HepG2 (cell line): ENCODE data around the gene TMEM151A. TPM values are rescaled to one million over a fixed set of nuclear protein-coding genes. Genes with fewer than 3 reads are reported as not detected.

ENCODE experiments used
- ATAC-seq: fragments of 200-7000 bp; cut with Tn5 transposase; 3 replicates; pipeline ENCODE4 v1.9.1; 2020; ENCODE audit warnings: mild to moderate bottlenecking, moderate library complexity
- BruUV-seq: library from RNA; stranded (reverse); fragments of 400-500 nt; replicated peaks from 2 replicates; lab custom pipeline; 2021; lab: Mats Ljungman, UMichigan
- CTCF ChIA-PET: fragments of 300-600 bp; formaldehyde crosslinking; extraction: SDS; loops from one replicate; lab custom pipeline; 2021; ENCODE audit warnings: low total read pairs, inconsistent platforms, low intra/inter-chr PET ratio; lab: Yijun Ruan, JAX
- POLR2A ChIA-PET: fragments of 350-600 bp; sonication (Branson Sonifier 250); formaldehyde crosslinking; loops from one replicate; lab custom pipeline; 2020; ENCODE audit warnings: antibody characterized with exemption, inconsistent platforms; lab: Yijun Ruan, JAX
- DNase-seq: peaks from one replicate; pipeline ENCODE4 v3.0.0-alpha.2; 2015; ENCODE audit warnings: low spot score
- FAIRE-seq: peaks from 3 replicates; lab custom pipeline; 2011; peaks lifted over from hg19 to GRCh38; lab: Jason Lieb, UNC
- H2AFZ ChIP-seq: one replicate; pipeline ENCODE4 v1.6.1; 2011; ENCODE audit warnings: low read length, inconsistent platforms
- H3K27ac ChIP-seq: fragments of 300-600 bp; 3 replicates; pipeline ENCODE4 v1.8.0; 2011; ENCODE audit warnings: mixed run types, mild to moderate bottlenecking, mixed read lengths, low read length, inconsistent platforms; ENCODE audit not compliant: insufficient read depth; ENCODE audit errors: extremely low read length
- H3K27me3 ChIP-seq, 2 experiments: fragments of 200-600 bp in 1 of 2; 2 replicates in 1 of 2; 3 replicates in 1 of 2; pipeline versions ENCODE4 v1.6.0 to v1.8.0; 2011; ENCODE audit warnings: low read length in 2 of 2, mild to moderate bottlenecking in 2 of 2, moderate library complexity in 2 of 2, inconsistent platforms in 1 of 2; ENCODE audit not compliant: insufficient read depth in 2 of 2, control insufficient read depth in 1 of 2
- H3K36me3 ChIP-seq, 2 experiments: fragments of 200-600 bp in 1 of 2; replicated peaks in 1 of 2; 2 replicates in 1 of 2; 3 replicates in 1 of 2; pipeline versions ENCODE4 v1.5.1 to v1.8.0; 2011; ENCODE audit warnings: low read length in 2 of 2, inconsistent platforms in 1 of 2; ENCODE audit not compliant: insufficient read depth in 2 of 2, control insufficient read depth in 1 of 2
- H3K4me1 ChIP-seq: 2 replicates; pipeline ENCODE4 v1.5.1; 2012; ENCODE audit warnings: low read length, inconsistent platforms; ENCODE audit not compliant: insufficient read depth
- H3K4me2 ChIP-seq: 2 replicates; pipeline ENCODE4 v1.6.0; 2011; ENCODE audit warnings: low read depth, low read length, inconsistent platforms
- H3K4me3 ChIP-seq, 3 experiments: fragments of 200-600 bp in 1 of 3; sonication (generic), shearing (Covaris generic) in 1 of 3; replicated peaks in 1 of 3; 2 replicates each; pipeline ENCODE4 v1.5.1; 2011 to 2016; ENCODE audit warnings: low read length in 3 of 3, inconsistent platforms in 2 of 3, low read depth in 2 of 3, mild to moderate bottlenecking in 2 of 3, control low read depth in 1 of 3, mixed read lengths in 1 of 3; ENCODE audit not compliant: insufficient read depth in 1 of 3
- H3K79me2 ChIP-seq: one replicate; pipeline ENCODE4 v1.6.1; 2011; ENCODE audit warnings: low read length, inconsistent platforms; ENCODE audit not compliant: insufficient read depth
- H3K9ac ChIP-seq: 2 replicates; pipeline ENCODE4 v1.6.0; 2011; ENCODE audit warnings: mild to moderate bottlenecking, low read depth, low read length, inconsistent platforms; ENCODE audit not compliant: insufficient read depth
- H3K9me3 ChIP-seq: 2 replicates; pipeline ENCODE4 v1.5.1; 2012; ENCODE audit warnings: mild to moderate bottlenecking, low read length
- H4K20me1 ChIP-seq: 2 replicates; pipeline ENCODE4 v1.6.0; 2011; ENCODE audit warnings: inconsistent platforms, mild to moderate bottlenecking, low read length, moderate library complexity; ENCODE audit not compliant: insufficient read depth
- CEBPG ChIP-seq: IDR thresholded peaks from 2 replicates; pipeline ENCODE4 v1.6.1; 2016
- JDP2 ChIP-seq: sonication (generic); formaldehyde crosslinking; IDR thresholded peaks from 2 replicates; pipeline ENCODE4 v1.8.1; 2022; ENCODE audit warnings: missing genetic modification reagents, borderline replicate concordance
- PCBP1 ChIP-seq: fragments of 200-400 bp; formaldehyde crosslinking; IDR thresholded peaks from 2 replicates; pipeline ENCODE4 v1.6.1; 2017; ENCODE audit warnings: mild to moderate bottlenecking, low read depth, low read length, borderline replicate concordance
- TGIF2 ChIP-seq: IDR thresholded peaks from 2 replicates; pipeline ENCODE4 v1.6.1; 2016; ENCODE audit warnings: control low read depth, missing compliant biosample characterization
- ZNF136 ChIP-seq: sonication (generic); formaldehyde crosslinking; IDR thresholded peaks from 2 replicates; pipeline ENCODE4 v1.8.1; 2022; ENCODE audit warnings: low read depth, mild to moderate bottlenecking, moderate library complexity, missing genetic modification reagents
- WGBS: methylation state at CpG from one replicate; pipeline ENCODE4 v1.1.6; 2017; ENCODE audit warnings: low lambda C conversion rate; 5-methylcytosine and 5-hydroxymethylcytosine counted together
- in situ Hi-C: cut with HindIII; loops from 2 replicates; pipeline ENCODE4 v1.10.0; 2017; ENCODE audit warnings: low pct_unique_long_range_greater_than_20kb; ENCODE audit not compliant: extremely low pct_ligation_motif_present
- intact Hi-C: fragments of 100-400 bp; cut with micrococcal nuclease; formaldehyde crosslinking; loops from one replicate; pipeline ENCODE4 v1.10.0; 2022; ENCODE audit not compliant: unreplicated experiment
- polyA plus RNA-seq, 8 experiments: library from polyadenylated mRNA; depleted of rRNA in 3 of 8; stranded (reverse) in 7 of 8; unstranded in 1 of 8; fragments of >200 nt; fragmentation: Illumina TruSeq in 4 of 8; extraction: Trizol in 4 of 8; gene quantifications; 2 replicates each; pipeline versions ENCODE4 v1.2.1 to v1.2.3, GENCODE V29; 2011 to 2016; ENCODE audit warnings: low read depth in 4 of 8, missing spikeins in 1 of 8, mixed read lengths in 1 of 8; ENCODE audit not compliant: insufficient read depth in 1 of 8
- total RNA-seq, 5 experiments: library from RNA; depleted of rRNA; stranded (reverse); fragments of >200 nt; fragmentation: Illumina TruSeq; extraction: Trizol; gene quantifications; 2 replicates each; pipeline ENCODE4 v1.2.3, GENCODE V29; 2016; ENCODE audit warnings: low read depth in 1 of 5
- TF ChIP-seq, protein P1 (sequence below): sonication (generic); formaldehyde crosslinking; IDR thresholded peaks from 2 replicates; pipeline ENCODE4 v1.8.1; 2023; ENCODE audit warnings: mild to moderate bottlenecking, moderate library complexity, missing genetic modification reagents

The TMEM151A gene
- total and polyA plus RNA-seq, 2 of the 13 experiments (the other 11 are each of a cell fraction or from before 2014, with no cell fraction given), result 0.18 to 0.33 TPM

DNA sequence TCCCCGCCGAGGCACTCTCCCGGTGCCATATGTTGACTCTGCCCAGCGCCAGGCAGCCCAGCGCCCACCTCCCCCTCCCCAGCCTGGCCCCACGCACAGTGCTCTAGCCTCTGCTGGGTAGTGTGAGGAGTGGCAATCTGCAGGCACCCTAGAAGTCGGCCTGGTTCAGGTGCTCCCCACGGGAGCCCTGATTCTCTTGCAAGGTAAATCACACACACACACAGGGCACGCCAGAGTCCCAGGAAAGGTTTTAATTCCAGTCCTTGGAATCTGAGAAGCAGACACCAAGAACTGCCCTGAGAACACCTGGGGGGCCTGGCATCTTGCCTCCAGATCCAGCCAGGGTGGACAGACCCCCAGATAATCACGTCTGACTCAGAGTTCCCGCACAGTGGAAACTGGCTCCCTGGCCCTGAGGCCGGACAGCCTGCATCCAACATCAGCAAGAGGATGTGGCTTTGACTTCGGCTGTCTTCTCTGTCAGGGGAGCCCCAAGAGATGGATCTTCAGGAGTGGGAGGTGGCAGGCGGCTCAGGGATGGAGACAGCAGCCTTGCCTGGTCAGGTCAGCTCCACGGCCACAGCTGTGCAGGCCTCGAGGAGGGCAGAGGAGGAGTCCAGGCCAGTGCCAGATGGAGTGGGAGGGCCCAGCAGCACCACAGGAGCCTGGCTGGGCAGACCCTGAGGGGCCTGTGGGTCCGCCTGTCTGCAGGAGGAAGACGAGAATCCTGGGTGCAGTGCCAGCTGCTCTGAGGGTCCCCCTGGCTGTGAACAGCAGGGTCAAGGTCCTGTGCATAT lies 45.6 kb downstream of the TMEM151A start (continued):
- no peak for TF ChIP-seq ZNF136 (CRISPR knock-in tag)

DNA sequence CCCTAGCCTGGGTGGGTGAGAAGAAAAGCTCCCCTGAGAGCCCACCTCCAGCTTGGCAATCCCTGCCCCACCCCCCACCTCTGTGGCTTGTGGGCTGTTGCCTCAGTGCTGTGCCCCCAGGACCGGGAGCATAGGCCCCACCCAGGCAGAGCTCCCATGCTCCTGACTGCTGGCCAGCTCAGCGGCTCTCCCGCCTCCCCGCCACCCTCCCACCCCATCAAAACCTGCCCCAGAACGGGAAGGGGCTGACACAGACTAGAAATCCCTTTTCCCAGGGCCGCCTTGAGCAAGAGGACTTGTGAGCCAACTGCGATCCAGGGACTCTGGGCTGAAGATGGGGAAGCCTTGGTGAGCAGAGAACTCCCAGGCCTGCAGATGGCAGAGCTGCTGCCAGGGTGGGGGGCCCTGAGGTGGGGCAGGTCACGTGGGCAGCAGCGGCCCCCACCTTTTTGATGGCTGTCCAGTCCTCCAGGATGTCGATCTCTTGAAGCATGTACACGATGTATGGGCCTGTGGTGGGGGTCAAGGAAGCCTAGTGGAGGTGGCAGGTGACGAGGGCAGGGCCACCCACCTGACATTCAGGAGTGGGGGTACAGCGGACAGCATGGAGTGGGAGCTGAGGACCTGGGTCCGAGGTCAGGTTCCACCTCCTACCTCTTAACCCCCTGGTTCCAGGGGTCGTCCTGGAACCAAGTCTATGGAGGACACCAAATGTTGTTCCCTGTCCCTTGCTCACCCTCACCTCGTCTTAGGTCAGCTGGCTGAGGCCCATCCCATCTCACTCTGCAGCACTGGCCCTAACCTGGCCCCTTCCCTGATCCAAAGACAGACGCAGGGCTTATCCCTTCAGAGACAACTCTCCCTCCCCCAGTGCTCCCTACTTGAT lies 46.8 kb downstream of the TMEM151A start:
- H3K4me1 ChIP-seq, result peaks cover 25% of the 10 kb centered on the region
- H3K9me3 ChIP-seq, result no peaks in the 10 kb centered on the region
- no peak overlapping the region for H3K27ac ChIP-seq
- DNase-seq (no peak), FAIRE-seq (no peak), ATAC-seq (no peak)
- no peaks in the 10 kb centered on the region for H4K20me1 ChIP-seq
- ChIA-PET CTCF (no interaction called here), POLR2A (interaction anchor here (1.1 to 1.3 kb wide), 2 partner anchors 26 to 49 kb away, joined by 3 to 5 read pairs; partner anchors contain the start of gene YIF1A)
- no peak overlapping the region for H3K4me3 ChIP-seq
- peaks cover 5% of the 10 kb centered on the region for H3K79me2 ChIP-seq
- TF ChIP-seq JDP2 (CRISPR knock-in tag), result no peak
- TF ChIP-seq, protein P1, sequence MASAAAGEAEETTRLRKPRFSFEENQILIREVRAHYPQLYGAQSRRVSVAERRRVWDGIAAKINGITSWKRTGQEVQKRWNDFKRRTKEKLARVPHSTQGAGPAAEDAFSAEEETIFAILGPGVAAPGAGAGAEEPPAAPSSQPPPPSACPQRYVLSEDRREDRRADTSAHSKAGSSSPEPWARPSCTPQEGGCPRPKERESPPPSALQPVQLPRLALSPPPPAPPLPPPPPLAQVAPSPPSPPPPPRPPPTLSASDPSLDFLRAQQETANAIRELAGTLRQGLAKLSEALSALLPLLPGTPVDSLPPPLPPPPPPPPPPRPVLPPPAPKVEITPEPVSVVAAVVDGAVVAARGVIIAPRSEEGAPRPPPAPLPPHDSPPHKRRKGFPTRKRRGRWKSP, result no peak
- TF ChIP-seq TGIF2 (CRISPR knock-in tag), result no peak
- no peak for TF ChIP-seq PCBP1
- no peak for TF ChIP-seq CEBPG
- in situ Hi-C loops, result no loop called here
- no peak overlapping the region for H2AFZ ChIP-seq
- BruUV-seq, result no TSS peak
- intact Hi-C loops, result no loop called here
- no peak overlapping the region for H3K9ac ChIP-seq
- 90% methylated on average over 9 of the region's 17 CpGs for WGBS
- H3K36me3 ChIP-seq, result peaks cover 19 to 29% of the 10 kb centered on the region in 2 experiments; a peak in 4 of 5 replicates
- no peaks in the 10 kb centered on the region for H3K27me3 ChIP-seq
- H3K4me2 ChIP-seq, result no peak overlapping the region
